ENCODE results near the gene KCNH6.

The KCNH6 gene

DNA sequence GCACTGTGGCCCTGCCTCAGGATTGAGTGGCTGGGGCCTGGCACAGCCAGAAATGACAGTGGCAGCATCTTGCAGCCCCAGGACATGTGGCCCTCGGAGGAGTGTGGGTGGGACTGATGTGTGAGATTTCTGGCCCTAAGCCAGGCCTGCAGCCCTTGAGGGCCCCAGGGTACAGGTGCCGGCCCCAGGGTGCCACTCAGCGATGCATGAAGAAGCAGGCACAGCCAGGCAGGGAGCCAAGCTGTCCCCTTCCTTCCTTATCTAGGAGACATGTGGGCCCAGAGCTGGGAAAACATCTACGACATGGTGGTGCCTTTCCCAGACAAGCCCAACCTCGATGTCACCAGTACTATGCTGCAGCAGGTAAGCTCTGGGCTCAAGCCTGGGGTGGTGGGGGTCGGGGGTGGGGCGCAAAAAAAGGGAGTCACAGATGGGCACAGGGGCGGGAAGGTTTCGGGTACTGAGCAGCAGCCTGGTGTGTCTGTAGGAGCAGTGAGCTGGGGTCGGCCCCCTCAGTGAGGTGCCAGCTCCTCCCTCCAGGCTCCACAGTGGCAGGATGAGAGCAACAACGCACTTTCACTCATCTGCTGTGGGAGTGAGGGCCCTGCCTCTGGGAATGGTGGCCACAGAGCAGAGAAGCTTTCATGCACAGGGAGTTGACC is 42.2 kb upstream of the KCNH6 start (continued):
- TF ChIP-seq GLIS1 (tag by site-specific recombination; IDR thresholded peaks at IDR 0.05) (no peak), YY2 (tag by site-specific recombination; IDR thresholded peaks at IDR 0.05) (no peak), ATF2 (tag by site-specific recombination; IDR thresholded peaks at IDR 0.05; ENCODE audit: low read depth) (no peak), KLF1 (tag by site-specific recombination; IDR thresholded peaks at IDR 0.05) (no peak), KLF7 (tag by site-specific recombination; IDR thresholded peaks at IDR 0.05; ENCODE audit: borderline replicate concordance) (no peak), SCRT1 (tag by site-specific recombination; IDR thresholded peaks at IDR 0.05; ENCODE audit: borderline replicate concordance) (no peak), ZNF248 (tag by site-specific recombination; IDR thresholded peaks at IDR 0.05) (no peak), ZBTB7A (tag by site-specific recombination; IDR thresholded peaks at IDR 0.05; ENCODE audit: low read depth) (no peak), SP3 (tag by site-specific recombination; IDR thresholded peaks at IDR 0.05) (no peak), ZNF626 (tag by site-specific recombination; IDR thresholded peaks at IDR 0.05) (no peak), ZBTB48 (tag by site-specific recombination; IDR thresholded peaks at IDR 0.05) (0 out of 2 replicates have a peak, but pooled peaks have one; percentile 35), ZNF692 (tag by site-specific recombination; IDR thresholded peaks at IDR 0.05) (peak; percentile 96), ZNF341 (tag by site-specific recombination; IDR thresholded peaks at IDR 0.05; ENCODE audit: low read depth) (peak; percentile 53), ZNF561 (tag by site-specific recombination; IDR thresholded peaks at IDR 0.05; ENCODE audit: borderline replicate concordance) (no peak), MYNN (tag by site-specific recombination; IDR thresholded peaks at IDR 0.05; ENCODE audit: borderline replicate concordance) (no peak), ZNF629 (tag by site-specific recombination; IDR thresholded peaks at IDR 0.05) (no peak), ZNF335 (tag by site-specific recombination; conservative IDR thresholded peaks at IDR 0.05) (no peak), ZNF391 (tag by site-specific recombination; IDR thresholded peaks at IDR 0.05; ENCODE audit: borderline replicate concordance, low read depth) (no peak), ZNF175 (tag by site-specific recombination; IDR thresholded peaks at IDR 0.05) (no peak)
- TF ChIP-seq, protein P1, sequence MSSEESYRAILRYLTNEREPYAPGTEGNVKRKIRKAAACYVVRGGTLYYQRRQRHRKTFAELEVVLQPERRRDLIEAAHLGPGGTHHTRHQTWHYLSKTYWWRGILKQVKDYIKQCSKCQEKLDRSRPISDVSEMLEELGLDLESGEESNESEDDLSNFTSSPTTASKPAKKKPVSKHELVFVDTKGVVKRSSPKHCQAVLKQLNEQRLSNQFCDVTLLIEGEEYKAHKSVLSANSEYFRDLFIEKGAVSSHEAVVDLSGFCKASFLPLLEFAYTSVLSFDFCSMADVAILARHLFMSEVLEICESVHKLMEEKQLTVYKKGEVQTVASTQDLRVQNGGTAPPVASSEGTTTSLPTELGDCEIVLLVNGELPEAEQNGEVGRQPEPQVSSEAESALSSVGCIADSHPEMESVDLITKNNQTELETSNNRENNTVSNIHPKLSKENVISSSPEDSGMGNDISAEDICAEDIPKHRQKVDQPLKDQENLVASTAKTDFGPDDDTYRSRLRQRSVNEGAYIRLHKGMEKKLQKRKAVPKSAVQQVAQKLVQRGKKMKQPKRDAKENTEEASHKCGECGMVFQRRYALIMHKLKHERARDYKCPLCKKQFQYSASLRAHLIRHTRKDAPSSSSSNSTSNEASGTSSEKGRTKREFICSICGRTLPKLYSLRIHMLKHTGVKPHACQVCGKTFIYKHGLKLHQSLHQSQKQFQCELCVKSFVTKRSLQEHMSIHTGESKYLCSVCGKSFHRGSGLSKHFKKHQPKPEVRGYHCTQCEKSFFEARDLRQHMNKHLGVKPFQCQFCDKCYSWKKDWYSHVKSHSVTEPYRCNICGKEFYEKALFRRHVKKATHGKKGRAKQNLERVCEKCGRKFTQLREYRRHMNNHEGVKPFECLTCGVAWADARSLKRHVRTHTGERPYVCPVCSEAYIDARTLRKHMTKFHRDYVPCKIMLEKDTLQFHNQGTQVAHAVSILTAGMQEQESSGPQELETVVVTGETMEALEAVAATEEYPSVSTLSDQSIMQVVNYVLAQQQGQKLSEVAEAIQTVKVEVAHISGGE (tag by site-specific recombination; conservative IDR thresholded peaks at IDR 0.05; ENCODE audit: low read depth): no peak
- TF ChIP-seq, protein P2, sequence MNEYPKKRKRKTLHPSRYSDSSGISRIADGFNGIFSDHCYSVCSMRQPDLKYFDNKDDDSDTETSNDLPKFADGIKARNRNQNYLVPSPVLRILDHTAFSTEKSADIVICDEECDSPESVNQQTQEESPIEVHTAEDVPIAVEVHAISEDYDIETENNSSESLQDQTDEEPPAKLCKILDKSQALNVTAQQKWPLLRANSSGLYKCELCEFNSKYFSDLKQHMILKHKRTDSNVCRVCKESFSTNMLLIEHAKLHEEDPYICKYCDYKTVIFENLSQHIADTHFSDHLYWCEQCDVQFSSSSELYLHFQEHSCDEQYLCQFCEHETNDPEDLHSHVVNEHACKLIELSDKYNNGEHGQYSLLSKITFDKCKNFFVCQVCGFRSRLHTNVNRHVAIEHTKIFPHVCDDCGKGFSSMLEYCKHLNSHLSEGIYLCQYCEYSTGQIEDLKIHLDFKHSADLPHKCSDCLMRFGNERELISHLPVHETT (tag by site-specific recombination; IDR thresholded peaks at IDR 0.05): no peak
- TF ChIP-seq, protein P3, sequence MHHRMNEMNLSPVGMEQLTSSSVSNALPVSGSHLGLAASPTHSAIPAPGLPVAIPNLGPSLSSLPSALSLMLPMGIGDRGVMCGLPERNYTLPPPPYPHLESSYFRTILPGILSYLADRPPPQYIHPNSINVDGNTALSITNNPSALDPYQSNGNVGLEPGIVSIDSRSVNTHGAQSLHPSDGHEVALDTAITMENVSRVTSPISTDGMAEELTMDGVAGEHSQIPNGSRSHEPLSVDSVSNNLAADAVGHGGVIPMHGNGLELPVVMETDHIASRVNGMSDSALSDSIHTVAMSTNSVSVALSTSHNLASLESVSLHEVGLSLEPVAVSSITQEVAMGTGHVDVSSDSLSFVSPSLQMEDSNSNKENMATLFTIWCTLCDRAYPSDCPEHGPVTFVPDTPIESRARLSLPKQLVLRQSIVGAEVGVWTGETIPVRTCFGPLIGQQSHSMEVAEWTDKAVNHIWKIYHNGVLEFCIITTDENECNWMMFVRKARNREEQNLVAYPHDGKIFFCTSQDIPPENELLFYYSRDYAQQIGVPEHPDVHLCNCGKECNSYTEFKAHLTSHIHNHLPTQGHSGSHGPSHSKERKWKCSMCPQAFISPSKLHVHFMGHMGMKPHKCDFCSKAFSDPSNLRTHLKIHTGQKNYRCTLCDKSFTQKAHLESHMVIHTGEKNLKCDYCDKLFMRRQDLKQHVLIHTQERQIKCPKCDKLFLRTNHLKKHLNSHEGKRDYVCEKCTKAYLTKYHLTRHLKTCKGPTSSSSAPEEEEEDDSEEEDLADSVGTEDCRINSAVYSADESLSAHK (tag by site-specific recombination; IDR thresholded peaks at IDR 0.05): no peak
- TF ChIP-seq, protein P4, sequence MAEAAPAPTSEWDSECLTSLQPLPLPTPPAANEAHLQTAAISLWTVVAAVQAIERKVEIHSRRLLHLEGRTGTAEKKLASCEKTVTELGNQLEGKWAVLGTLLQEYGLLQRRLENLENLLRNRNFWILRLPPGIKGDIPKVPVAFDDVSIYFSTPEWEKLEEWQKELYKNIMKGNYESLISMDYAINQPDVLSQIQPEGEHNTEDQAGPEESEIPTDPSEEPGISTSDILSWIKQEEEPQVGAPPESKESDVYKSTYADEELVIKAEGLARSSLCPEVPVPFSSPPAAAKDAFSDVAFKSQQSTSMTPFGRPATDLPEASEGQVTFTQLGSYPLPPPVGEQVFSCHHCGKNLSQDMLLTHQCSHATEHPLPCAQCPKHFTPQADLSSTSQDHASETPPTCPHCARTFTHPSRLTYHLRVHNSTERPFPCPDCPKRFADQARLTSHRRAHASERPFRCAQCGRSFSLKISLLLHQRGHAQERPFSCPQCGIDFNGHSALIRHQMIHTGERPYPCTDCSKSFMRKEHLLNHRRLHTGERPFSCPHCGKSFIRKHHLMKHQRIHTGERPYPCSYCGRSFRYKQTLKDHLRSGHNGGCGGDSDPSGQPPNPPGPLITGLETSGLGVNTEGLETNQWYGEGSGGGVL (tag by site-specific recombination; IDR thresholded peaks at IDR 0.05): peak; percentile 41; the same call in 1 of the 2 replicates
